IPS DF 6.9 (cell line): Measurements from ENCODE around the gene PTPN6.

Experiments
- DNase-seq: peaks from one replicate; pipeline ENCODE4 v3.0.0-alpha.2; 2013; ENCODE audit warnings: low read depth, low spot score
- H3K27ac ChIP-seq: one replicate; pipeline ENCODE4 v1.5.1; 2013; ENCODE audit warnings: low read length, control low read depth
- H3K27me3 ChIP-seq: 2 replicates; pipeline ENCODE4 v1.6.1; 2013; ENCODE audit warnings: mild to moderate bottlenecking, low read length; ENCODE audit not compliant: control insufficient read depth, insufficient read depth
- H3K36me3 ChIP-seq: 2 replicates; pipeline ENCODE4 v1.6.1; 2013; ENCODE audit warnings: low read length; ENCODE audit not compliant: control insufficient read depth, insufficient read depth
- H3K4me1 ChIP-seq: 2 replicates; pipeline ENCODE4 v1.6.1; 2013; ENCODE audit warnings: low read length; ENCODE audit not compliant: control insufficient read depth, insufficient read depth
- H3K4me3 ChIP-seq: 2 replicates; pipeline ENCODE4 v1.5.1; 2013; ENCODE audit warnings: mild to moderate bottlenecking, low read length
- H3K9me3 ChIP-seq: 2 replicates; pipeline ENCODE4 v1.6.1; 2013; ENCODE audit warnings: low read length, inconsistent platforms; ENCODE audit not compliant: control insufficient read depth, insufficient read depth
- WGBS: extraction: QIAGEN DNeasy Blood & Tissue Kit; methylation state at CpG from one replicate; pipeline ENCODE4 v1.1.7; 2013; ENCODE audit warnings: mixed read lengths, missing lambda C conversion rate; ENCODE audit not compliant: insufficient read length, insufficient coverage; 5-methylcytosine and 5-hydroxymethylcytosine counted together

Gene PTPN6

GRCh38 chr12:6978188-6978587, 27.0 kb downstream of the PTPN6 start:
- WGBS, result no CpG with 5 or more reads among the region's 6 CpGs
- Histone ChIP-seq H3K27ac (no peak overlapping the region), H3K9me3 (no peaks in the 10 kb centered on the region), H3K4me1 (no peaks in the 10 kb centered on the region), H3K27me3 (no peaks in the 10 kb centered on the region), H3K4me3 (no peak overlapping the region), H3K36me3 (peaks cover 25% of the 10 kb centered on the region)
- no peak for DNase-seq

- no CpG with 5 or more reads among the region's 3 CpGs for WGBS
- Histone ChIP-seq H3K4me3 (no peak overlapping the region), H3K27me3 (no peaks in the 10 kb centered on the region), H3K4me1 (no peaks in the 10 kb centered on the region), H3K36me3 (peaks cover 25% of the 10 kb centered on the region), H3K9me3 (no peaks in the 10 kb centered on the region), H3K27ac (no peak overlapping the region)
- no peak for DNase-seq
Observed at GRCh38 chr12:6978611-6979011, 27.5 kb downstream of the PTPN6 start.

- DNase-seq, result no peak
- WGBS, result no CpG with 5 or more reads among the region's 6 CpGs
- Histone ChIP-seq H3K27me3 (no peaks in the 10 kb centered on the region), H3K9me3 (no peaks in the 10 kb centered on the region), H3K36me3 (peaks cover 25% of the 10 kb centered on the region), H3K4me1 (no peaks in the 10 kb centered on the region), H3K27ac (no peak overlapping the region), H3K4me3 (no peak overlapping the region)
Observed at GRCh38 chr12:6979021-6979420, 27.9 kb downstream of the PTPN6 start.

- no peaks in the 10 kb centered on the region for H3K4me1 ChIP-seq
- no peaks in the 10 kb centered on the region for H3K27me3 ChIP-seq
- no peaks in the 10 kb centered on the region for H3K9me3 ChIP-seq
- H3K36me3 ChIP-seq, result peaks cover 21% of the 10 kb centered on the region
- no CpG with 5 or more reads among the region's 3 CpGs for WGBS
- H3K27ac ChIP-seq, result no peak overlapping the region
- DNase-seq, result no peak
- H3K4me3 ChIP-seq, result no peak overlapping the region
Observed at GRCh38 chr12:6979453-6979852, 28.3 kb downstream of the PTPN6 start.

GRCh38 chr12:6980075-6980474, 28.9 kb downstream of the PTPN6 start:
- no peak overlapping the region for H3K27ac ChIP-seq
- no peaks in the 10 kb centered on the region for H3K4me1 ChIP-seq
- peaks cover 16% of the 10 kb centered on the region; the same call in 1 of the 2 replicates for H3K36me3 ChIP-seq
- no peak for DNase-seq
- H3K27me3 ChIP-seq, result no peaks in the 10 kb centered on the region
- no CpG with 5 or more reads among the region's 4 CpGs for WGBS
- H3K4me3 ChIP-seq, result no peak overlapping the region
- no peaks in the 10 kb centered on the region for H3K9me3 ChIP-seq

- DNase-seq, result no peak
- Histone ChIP-seq H3K36me3 (peaks cover 11% of the 10 kb centered on the region; the same call in 1 of the 2 replicates), H3K27ac (no peak overlapping the region), H3K27me3 (no peaks in the 10 kb centered on the region), H3K9me3 (no peaks in the 10 kb centered on the region), H3K4me1 (no peaks in the 10 kb centered on the region), H3K4me3 (no peak overlapping the region)
Observed at GRCh38 chr12:6980740-6981139, 29.6 kb downstream of the PTPN6 start.

- H3K4me3 ChIP-seq, result no peak overlapping the region
- no peak overlapping the region for H3K27ac ChIP-seq
- no peaks in the 10 kb centered on the region for H3K4me1 ChIP-seq
- DNase-seq, result no peak
- peaks cover 6% of the 10 kb centered on the region; the same call in 1 of the 2 replicates for H3K36me3 ChIP-seq
- H3K27me3 ChIP-seq, result no peaks in the 10 kb centered on the region
- no peaks in the 10 kb centered on the region for H3K9me3 ChIP-seq
- whole genome bisulfite sequencing, result no CpG with 5 or more reads among the region's 10 CpGs
Observed at GRCh38 chr12:6981152-6982052, 30.2 kb downstream of the PTPN6 start.

GRCh38 chr12:6982532-6982931, 31.4 kb downstream of the PTPN6 start:
- no peak for DNase-seq
- WGBS, result no CpG with 5 or more reads among the region's 7 CpGs
- Histone ChIP-seq H3K9me3 (no peaks in the 10 kb centered on the region), H3K4me3 (no peak overlapping the region), H3K36me3 (peaks cover 6% of the 10 kb centered on the region; the same call in 1 of the 2 replicates), H3K27ac (no peak overlapping the region), H3K27me3 (no peaks in the 10 kb centered on the region), H3K4me1 (no peaks in the 10 kb centered on the region)

GRCh38 chr12:6987956-6988553, 36.9 kb downstream of the PTPN6 start:
- DNase-seq, result no peak
- no peaks in the 10 kb centered on the region for H3K9me3 ChIP-seq
- H3K4me3 ChIP-seq, result no peak overlapping the region
- H3K27ac ChIP-seq, result no peak overlapping the region
- no peaks in the 10 kb centered on the region for H3K27me3 ChIP-seq
- H3K4me1 ChIP-seq, result no peaks in the 10 kb centered on the region
- no peaks in the 10 kb centered on the region; the same call in 1 of the 2 replicates for H3K36me3 ChIP-seq
- no CpG with 5 or more reads among the region's 11 CpGs for WGBS

- no peaks in the 10 kb centered on the region for H3K9me3 ChIP-seq
- H3K4me3 ChIP-seq, result no peak overlapping the region
- no peaks in the 10 kb centered on the region for H3K27me3 ChIP-seq
- H3K4me1 ChIP-seq, result no peaks in the 10 kb centered on the region
- no peak for DNase-seq
- WGBS, result no CpG with 5 or more reads among the region's 2 CpGs
- H3K36me3 ChIP-seq, result peaks cover 4% of the 10 kb centered on the region; the same call in 1 of the 2 replicates
- no peak overlapping the region for H3K27ac ChIP-seq
Observed at GRCh38 chr12:6996040-6996441, 44.9 kb downstream of the PTPN6 start.
